GM19463 (cell line): ENCODE results near the gene PTPRQ.

Experiments used
- ATAC-seq: cut with Tn5 transposase; IDR thresholded peaks from one replicate; pipeline ENCODE4 v1.9.1; 2021; ENCODE audit warnings: mild to moderate bottlenecking, moderate library complexity; ENCODE audit not compliant: unreplicated experiment

The PTPRQ gene

DNA sequence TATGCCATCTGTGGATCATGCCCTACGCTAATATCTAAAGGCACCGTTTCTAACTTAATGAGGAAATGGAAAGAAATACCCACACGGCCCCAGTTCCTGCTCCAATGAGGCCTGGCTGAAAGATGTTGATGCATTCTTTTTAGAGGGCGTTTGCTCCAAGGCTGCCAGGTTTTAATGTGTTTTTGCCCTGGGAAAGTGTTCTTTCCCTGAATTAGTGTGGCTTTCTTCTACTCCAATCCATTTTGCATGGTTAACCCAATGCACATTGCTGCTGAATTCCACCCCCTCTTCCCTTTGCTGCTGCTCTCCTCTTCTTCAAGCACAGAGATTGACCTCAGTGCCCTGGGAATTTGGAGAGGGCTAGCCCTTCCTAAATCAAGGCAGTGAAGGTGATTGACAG lies 273.8 kb downstream of the PTPRQ start:
- no peak for ATAC-seq

GRCh38 chr12:80720516-80720915 lies 276.5 kb downstream of the PTPRQ start:
- no peak for ATAC-seq

- no peak for ATAC-seq
Observed at GRCh38 chr12:80721326-80721725, 277.3 kb downstream of the PTPRQ start.
